Retinal pigment epithelial cell (primary cell): Measurements from ENCODE around the gene XRN1.

Experiments used
- DNase-seq: peaks from one replicate; pipeline ENCODE4 v3.0.0-alpha.2; 2010; ENCODE audit warnings: low read depth
- H3K4me3 ChIP-seq: 2 replicates; pipeline ENCODE4 v1.5.1; 2011; ENCODE audit warnings: mild to moderate bottlenecking, low read length, control low read depth, moderate library complexity
- CTCF ChIP-seq: conservative IDR thresholded peaks from 2 replicates; pipeline ENCODE4 v1.5.1; 2011; ENCODE audit warnings: low read depth, low read length, control low read depth, inconsistent platforms

XRN1 gene

GRCh38 chr3:142276781-142277180 lies 171.1 kb downstream of the XRN1 start:
- no peak for DNase-seq
- TF ChIP-seq CTCF: no peak
- no peak overlapping the region for H3K4me3 ChIP-seq

DNA sequence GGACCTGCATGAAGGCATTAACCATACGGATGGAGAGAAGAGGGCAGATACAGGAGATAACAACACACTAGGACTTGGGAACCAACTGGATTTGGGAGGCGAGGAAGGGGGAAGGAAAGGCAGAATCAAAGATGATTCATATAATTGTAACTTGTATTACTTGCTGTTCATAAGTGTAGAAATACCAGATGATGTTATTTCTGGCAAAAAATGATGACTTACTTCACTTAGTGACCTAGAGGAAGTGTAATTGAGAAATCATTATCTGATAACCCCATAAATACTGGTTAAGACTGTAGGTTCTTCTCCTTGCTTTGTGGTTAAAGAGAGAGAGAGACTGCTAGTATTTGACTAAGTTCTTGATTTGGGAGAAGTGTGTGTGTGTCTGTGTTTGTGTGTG lies 172.0 kb downstream of the XRN1 start:
- no peak for TF ChIP-seq CTCF
- no peak overlapping the region for H3K4me3 ChIP-seq
- no peak for DNase-seq

DNA sequence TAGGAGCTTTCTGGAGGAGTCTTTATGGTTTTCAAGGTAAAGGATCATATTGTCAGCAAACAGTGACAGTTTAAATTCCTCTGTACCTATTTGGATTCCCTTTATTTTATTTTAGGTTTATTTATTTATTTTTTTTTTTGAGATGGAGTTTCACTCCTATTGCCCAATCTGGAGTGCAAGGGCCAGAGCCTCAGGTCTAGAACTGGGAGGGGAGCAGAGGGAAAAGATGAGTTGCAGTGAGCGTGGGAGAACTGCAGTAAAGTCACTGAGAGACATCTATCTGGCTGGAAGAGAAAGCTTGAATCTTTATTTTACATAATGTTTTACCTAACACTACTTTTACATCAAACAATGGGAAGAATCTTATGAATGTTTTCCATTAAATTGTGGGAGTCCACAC lies 172.9 kb downstream of the XRN1 start:
- H3K4me3 ChIP-seq: no peak overlapping the region
- DNase-seq: no peak
- no peak for TF ChIP-seq CTCF

DNA sequence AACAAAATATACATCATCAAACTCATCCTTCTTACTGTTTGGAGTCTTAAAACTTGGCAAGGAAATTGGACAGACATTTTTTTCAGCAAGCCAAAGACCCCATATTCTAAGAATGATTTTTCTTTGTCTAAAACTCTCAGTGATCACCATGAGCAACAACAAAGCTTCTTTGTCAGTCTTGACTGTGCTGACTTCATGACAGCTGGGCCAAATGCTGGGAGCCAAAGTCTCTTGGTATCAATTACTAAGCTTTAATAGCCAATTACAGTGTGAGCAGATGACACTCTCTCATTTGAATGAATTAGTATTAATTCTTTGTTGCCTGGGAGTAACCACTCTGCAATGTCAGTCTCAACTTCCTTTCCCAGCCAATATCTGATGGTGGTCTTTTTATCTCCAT lies 174.3 kb downstream of the XRN1 start:
- DNase-seq: no peak
- H3K4me3 ChIP-seq: no peak overlapping the region
- no peak for TF ChIP-seq CTCF

DNA sequence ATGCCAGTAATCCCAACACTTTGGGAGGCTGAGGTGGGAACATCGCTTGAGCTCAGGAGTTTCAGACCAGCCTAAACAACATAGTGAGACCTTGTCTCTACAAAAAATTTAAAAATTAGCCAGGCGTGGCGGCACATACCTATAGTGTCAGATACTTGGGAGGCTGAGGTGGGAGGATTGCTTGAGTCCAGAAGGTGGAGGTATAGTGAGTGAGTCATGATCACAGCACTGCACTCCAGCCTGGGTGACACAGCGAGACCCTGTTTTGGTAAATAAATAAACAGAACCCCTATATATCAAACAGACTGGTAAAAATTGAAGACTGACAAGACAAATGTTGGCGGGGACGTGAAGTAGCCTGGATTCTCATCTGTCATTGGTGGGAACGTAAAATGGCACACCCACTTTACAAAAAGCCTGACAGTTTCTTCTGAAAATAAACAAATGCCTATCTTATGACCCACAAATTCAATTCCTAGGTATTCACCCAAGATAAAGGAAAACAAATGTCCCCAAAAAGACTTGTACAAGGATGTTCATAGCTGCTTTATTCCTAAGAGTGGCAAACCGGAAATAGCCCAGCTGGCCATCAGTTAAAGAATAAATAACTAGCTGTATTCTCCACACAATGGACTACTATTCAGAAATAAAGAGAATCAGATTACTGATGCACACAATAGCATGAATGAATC lies 175.5 kb downstream of the XRN1 start:
- TF ChIP-seq CTCF: no peak
- DNase-seq: no peak

GRCh38 chr3:142270407-142270806 lies 177.4 kb downstream of the XRN1 start:
- no peak overlapping the region for H3K4me3 ChIP-seq
- DNase-seq: no peak
- no peak for TF ChIP-seq CTCF

More for the DNA sequence above, 175.5 kb downstream of the XRN1 start:
- H3K4me3 ChIP-seq: no peak overlapping the region

DNA sequence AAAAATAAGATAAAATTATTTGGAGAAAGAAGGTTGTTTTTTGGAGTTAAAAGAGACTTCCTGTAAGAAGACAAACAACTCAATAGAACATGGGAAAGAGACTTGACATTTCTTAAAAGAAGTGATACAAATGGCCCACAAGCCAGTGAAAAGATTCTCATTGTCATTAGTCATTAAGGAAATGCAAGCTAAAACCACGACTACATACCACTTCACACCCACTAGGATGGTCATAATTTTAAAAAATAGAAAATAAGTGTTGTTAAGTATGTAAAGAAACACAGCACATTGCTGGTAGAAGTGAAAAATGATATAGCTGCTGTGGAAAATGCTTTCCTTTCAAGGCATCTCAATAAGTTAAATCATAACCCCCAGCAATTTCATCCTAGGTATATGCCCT lies 178.1 kb downstream of the XRN1 start:
- DNase-seq: no peak
- TF ChIP-seq CTCF: no peak
- no peak overlapping the region for H3K4me3 ChIP-seq
